GM12891 (cell line): ENCODE results near the gene SSC4D.
A peak's percentile ranks its signal among the peaks of the same experiment; 100 is the strongest.

Experiments used
- DNase-seq: peaks from one replicate; pipeline ENCODE4 v3.0.0; 2011; ENCODE audit warnings: low spot score; ENCODE audit not compliant: insufficient read length
- FAIRE-seq: peaks from 2 replicates; lab custom pipeline; 2011; peaks lifted over from hg19 to GRCh38; lab: Jason Lieb, UNC
- PAX5 ChIP-seq: IDR thresholded peaks from 2 replicates; pipeline ENCODE4 v1.6.1; 2011; ENCODE audit warnings: low read length, moderate library complexity, mild to moderate bottlenecking; ENCODE audit not compliant: insufficient read depth, severe bottlenecking
- POLR2A ChIP-seq: IDR thresholded peaks from 2 replicates; pipeline ENCODE4 v1.6.1; 2011; ENCODE audit warnings: low read depth, low read length, control low read depth
- POLR2AphosphoS5 ChIP-seq: IDR thresholded peaks from 2 replicates; pipeline ENCODE4 v1.6.1; 2011; ENCODE audit warnings: low read depth, low read length, control low read depth
- POU2F2 ChIP-seq: IDR thresholded peaks from 2 replicates; pipeline ENCODE4 v1.6.1; 2011; ENCODE audit warnings: low read depth, mild to moderate bottlenecking, control low read depth, low read length, moderate library complexity
- SPI1 ChIP-seq: IDR thresholded peaks from 2 replicates; pipeline ENCODE4 v1.6.1; 2011; ENCODE audit warnings: low read depth, low read length, control low read depth
- TAF1 ChIP-seq: IDR thresholded peaks from 2 replicates; pipeline ENCODE4 v1.6.1; 2011; ENCODE audit warnings: low read depth, low read length, control low read depth

SSC4D gene

DNA sequence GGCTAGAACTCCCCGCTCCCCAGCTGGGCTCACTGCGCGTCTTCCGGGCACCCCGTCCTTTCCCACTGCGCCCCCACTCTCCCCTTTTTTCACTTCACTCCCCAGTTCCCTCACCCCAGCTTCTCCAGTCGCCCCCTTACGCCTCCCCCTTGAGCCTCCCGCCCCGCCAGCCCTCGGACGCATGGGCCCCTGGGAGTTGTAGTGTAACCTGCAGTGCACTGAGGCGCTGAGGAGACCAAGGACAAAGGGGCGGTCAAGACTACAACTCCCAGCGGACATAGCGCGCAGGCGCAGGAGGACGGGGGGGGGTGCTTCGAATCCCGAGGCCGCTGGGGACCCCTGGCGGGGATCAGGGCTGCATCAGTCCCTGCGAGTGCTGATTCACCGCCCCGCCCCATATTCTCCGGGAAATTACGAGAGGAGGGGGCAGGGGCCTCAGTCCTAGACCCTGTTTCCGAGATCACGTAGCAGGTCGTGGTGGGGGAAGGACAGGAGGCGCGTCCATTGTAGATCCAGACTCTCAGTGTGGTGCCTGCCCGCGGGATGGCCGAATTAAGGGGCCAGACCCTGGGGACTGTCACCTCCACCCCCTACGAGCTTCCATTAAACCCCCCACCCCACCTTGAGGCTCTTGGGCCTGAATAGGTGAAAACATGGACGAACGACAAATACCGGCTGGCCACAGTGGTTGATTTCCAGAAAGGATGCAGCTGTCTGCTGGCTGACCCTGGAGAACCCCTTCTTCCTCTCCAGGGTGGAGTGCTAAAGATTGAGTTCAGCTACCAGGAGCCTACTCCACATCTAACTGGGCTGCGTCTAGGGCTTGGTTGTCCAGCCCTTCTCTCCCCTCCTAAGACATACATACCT, 50.2 kb downstream of the SSC4D start:
- FAIRE-seq (peak; percentile 96), DNase-seq (peak; percentile 83)
- TF ChIP-seq TAF1 (peak; percentile 50; the same call in 1 of the 2 replicates), POLR2AphosphoS5 (no peak; the same call in 1 of the 2 replicates), POU2F2 (no peak; the same call in 1 of the 2 replicates)

GRCh38 chr7:76358481-76359110, 50.9 kb downstream of the SSC4D start, which contains the start of gene YWHAG:
TSS of gene YWHAG (minus strand) at chr7:76358991. CDS start at chr7:76358808, 183 bp downstream.
- FAIRE-seq, result no peak
- peak; percentile 88 for TF ChIP-seq TAF1
- peak; percentile 61; the same call in 1 of the 2 replicates for TF ChIP-seq POU2F2
- TF ChIP-seq PAX5, result no peak
- no peak for TF ChIP-seq SPI1
- peak; percentile 97 for TF ChIP-seq POLR2A
- TF ChIP-seq POLR2AphosphoS5, result peak; percentile 96
- DNase-seq, result peak; percentile 73

- TF ChIP-seq POLR2A (no peak), PAX5 (no peak), SPI1 (peak; percentile 95), POU2F2 (no peak), POLR2AphosphoS5 (no peak), TAF1 (no peak)
- DNase-seq (no peak), FAIRE-seq (no peak)
These were observed 51.5 kb downstream of the SSC4D start for GRCh38 chr7:76358011-76358480.

- FAIRE-seq (no peak), DNase-seq (no peak)
- no peak for TF ChIP-seq POLR2AphosphoS5
- no peak for TF ChIP-seq TAF1
These were observed 52.0 kb downstream of the SSC4D start for GRCh38 chr7:76357475-76358010.

GRCh38 chr7:76356823-76357222, 52.7 kb downstream of the SSC4D start:
- DNase-seq (no peak), FAIRE-seq (no peak)
- TF ChIP-seq POU2F2 (no peak), SPI1 (no peak), TAF1 (no peak), POLR2A (no peak)

DNA sequence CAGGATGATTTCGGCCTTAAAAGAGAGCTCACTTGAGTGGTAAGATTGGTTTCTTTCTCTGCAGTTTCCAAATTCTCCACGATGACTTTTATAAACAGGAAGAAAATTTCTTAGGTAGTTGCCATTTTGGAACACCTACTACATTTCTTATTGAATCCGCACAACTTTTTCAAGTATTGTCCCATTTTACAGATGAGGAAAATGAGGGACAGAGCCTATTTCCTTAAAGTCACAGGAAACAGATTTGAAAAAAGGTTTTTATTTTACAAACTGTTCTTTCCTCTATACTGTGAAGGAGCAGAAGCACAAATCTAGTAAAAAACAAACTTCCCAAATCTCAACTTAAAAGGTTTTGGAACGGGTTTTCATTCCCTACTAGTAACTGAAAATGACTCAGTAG, 53.4 kb downstream of the SSC4D start:
- DNase-seq (no peak), FAIRE-seq (no peak)
- TF ChIP-seq PAX5, result no peak
- no peak for TF ChIP-seq POLR2A
- TF ChIP-seq SPI1, result no peak
- TF ChIP-seq POU2F2, result no peak
- TF ChIP-seq POLR2AphosphoS5, result no peak

DNA sequence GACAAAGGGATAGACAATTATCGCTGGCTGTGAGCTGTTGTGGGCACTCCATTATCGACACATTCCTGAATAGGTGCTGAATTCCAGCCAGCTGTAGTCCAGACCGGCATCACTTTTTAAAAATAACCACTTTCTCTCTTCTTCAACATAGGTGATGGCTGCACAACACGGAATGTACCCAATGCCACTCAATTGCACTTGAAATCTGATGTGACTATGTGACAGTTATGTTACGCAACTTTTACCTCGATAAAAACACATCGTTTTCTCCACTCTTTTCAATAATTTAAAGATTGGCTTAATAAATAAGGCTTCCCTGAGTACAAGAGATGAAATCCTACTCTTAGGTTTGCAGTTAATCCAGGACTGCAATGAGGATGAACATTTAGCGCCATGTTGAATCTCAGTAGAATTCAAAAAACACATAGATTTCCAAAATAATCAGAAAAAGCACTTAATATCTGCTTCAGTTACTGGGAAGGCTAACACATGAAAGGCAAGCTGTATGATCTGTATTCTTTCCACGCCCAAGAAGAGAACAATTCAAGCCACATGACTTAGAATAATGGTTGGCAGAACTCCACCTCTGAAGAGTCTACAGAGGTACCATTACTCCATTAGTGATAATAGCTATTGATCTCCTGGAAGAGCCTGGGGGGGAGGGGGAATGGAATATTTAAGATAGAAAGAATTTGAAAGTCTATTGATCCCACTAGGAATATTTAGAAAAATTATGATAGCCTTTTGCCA, 54.3 kb downstream of the SSC4D start:
- DNase-seq (no peak), FAIRE-seq (no peak)
- TF ChIP-seq POLR2A (peak; percentile 7; the same call in 1 of the 2 replicates), SPI1 (no peak)

GRCh38 chr7:76354516-76354915, 55.0 kb downstream of the SSC4D start:
- TF ChIP-seq POU2F2 (no peak), SPI1 (no peak), POLR2AphosphoS5 (no peak), POLR2A (peak; percentile 45)
- DNase-seq (no peak), FAIRE-seq (no peak)

DNA sequence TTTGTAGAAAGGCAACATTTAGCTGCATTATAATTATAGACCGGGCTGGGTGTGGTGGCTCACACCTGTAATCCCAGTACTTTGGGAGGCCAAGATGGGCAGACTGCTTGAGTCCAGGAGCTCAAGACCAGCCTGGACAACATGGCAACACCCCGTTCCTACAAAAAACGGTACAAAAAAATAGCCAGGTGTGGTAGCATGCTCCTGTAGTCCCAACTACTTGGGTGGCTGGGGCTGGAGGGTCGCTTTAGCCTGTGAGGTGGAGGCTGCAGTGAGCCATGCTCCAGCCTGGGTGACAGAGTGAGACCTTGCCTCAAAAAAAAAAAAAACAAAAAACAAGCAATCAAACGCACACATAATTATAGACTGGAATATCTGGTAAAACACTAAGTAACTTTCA, 55.8 kb downstream of the SSC4D start:
- TF ChIP-seq SPI1 (no peak), TAF1 (no peak), POU2F2 (no peak), PAX5 (no peak), POLR2AphosphoS5 (no peak), POLR2A (no peak)
- DNase-seq (no peak), FAIRE-seq (no peak)

DNA sequence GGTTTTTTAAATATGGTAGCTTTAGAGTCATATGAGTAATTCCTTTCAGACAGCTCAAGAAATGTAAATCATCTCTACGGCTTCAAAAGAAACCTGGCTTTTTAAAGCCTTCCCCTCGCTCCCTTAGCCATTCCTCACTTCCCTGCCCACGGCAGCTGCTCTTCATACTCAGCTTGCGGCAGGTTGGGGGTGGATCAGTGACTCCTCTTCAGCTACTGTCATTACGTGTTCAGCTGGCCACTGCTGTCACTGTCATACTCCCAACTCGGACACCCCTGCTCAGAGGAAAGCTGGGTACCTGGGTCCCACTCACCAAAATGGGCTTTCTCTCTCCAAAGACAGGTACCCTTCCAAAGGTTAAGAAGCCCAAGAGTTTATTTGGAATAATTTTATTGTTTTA, 57.3 kb downstream of the SSC4D start:
- no peak for TF ChIP-seq PAX5
- no peak for TF ChIP-seq POLR2AphosphoS5
- TF ChIP-seq SPI1, result no peak
- TF ChIP-seq POLR2A, result no peak
- FAIRE-seq (no peak), DNase-seq (no peak)
